ENCODE data around the gene CYP26C1. TPM values are rescaled to one million over a fixed set of nuclear protein-coding genes. Genes with fewer than 3 reads are reported as not detected.

Gene CYP26C1
- total RNA-seq, 1 donor from 2014 or later = 0.27 TPM

DNA sequence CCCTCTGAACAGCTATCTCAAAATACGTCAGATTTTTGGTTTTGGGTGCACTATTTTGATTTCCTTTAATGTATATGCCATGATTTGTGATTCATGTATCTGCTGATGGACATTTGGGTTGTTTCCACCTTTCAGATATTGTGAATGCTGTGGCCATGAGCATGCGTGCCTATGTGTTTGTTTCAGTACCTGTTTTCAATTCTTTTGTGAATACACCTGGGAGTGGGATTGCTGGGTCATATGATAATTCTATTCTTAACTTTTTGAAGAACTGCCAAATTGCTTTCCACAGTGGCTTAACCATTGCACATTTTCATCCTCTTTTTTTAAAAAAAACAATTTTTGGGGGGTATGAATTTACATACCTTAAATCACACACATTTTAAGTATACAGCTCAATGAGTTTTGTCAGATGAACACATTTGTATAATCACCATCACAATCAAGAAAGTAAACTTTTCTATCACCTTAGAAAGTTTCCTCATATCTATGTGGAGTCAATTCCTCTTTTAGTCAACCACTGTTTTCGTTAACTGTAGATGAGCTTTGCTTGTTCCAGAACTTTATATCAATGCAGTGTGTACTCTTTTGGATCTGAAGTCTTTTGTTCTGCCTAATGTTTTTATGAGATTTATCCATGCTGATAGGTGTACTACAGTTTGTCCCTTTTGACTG is 50.0 kb downstream of the CYP26C1 start:
- no peaks in the 10 kb centered on the region for H3K4me1 ChIP-seq
- no peak overlapping the region for H3K4me3 ChIP-seq
- peaks cover 5% of the 10 kb centered on the region for H3K27me3 ChIP-seq (ENCODE audit: low read depth)
- no peaks in the 10 kb centered on the region for H3K9me3 ChIP-seq
- ATAC-seq (no peak), DNase-seq (no peak)
- intact Hi-C loops (cut with DNase I) = no loop called here
- no peak overlapping the region for H3K27ac ChIP-seq
- no peaks in the 10 kb centered on the region for H3K36me3 ChIP-seq
- TF ChIP-seq, protein P1, sequence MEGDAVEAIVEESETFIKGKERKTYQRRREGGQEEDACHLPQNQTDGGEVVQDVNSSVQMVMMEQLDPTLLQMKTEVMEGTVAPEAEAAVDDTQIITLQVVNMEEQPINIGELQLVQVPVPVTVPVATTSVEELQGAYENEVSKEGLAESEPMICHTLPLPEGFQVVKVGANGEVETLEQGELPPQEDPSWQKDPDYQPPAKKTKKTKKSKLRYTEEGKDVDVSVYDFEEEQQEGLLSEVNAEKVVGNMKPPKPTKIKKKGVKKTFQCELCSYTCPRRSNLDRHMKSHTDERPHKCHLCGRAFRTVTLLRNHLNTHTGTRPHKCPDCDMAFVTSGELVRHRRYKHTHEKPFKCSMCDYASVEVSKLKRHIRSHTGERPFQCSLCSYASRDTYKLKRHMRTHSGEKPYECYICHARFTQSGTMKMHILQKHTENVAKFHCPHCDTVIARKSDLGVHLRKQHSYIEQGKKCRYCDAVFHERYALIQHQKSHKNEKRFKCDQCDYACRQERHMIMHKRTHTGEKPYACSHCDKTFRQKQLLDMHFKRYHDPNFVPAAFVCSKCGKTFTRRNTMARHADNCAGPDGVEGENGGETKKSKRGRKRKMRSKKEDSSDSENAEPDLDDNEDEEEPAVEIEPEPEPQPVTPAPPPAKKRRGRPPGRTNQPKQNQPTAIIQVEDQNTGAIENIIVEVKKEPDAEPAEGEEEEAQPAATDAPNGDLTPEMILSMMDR (IDR thresholded peaks at IDR 0.05) = no peak

DNA sequence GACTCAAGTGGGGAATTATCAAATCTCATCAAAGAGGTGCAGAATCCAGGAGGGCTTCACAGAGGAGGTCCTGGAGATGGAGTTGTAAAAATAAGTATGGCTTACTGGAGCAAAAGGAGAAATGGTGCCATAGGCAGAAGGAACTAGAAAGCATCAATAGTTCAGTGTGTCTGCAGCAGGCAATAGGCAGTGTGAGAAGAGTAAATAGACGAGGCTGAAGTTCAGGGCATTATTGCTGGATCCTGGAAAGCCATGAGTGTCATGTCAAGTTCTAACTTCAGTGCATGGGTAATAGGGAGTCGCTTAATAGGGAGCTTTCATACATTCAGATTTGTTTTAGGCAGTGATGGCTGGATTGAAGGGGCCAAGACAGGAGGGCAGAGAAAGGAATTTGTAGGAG is 52.4 kb downstream of the CYP26C1 start:
- ATAC-seq = no peak
- H3K4me1 ChIP-seq = no peaks in the 10 kb centered on the region
- intact Hi-C loops (cut with DNase I) = no loop called here

DNA sequence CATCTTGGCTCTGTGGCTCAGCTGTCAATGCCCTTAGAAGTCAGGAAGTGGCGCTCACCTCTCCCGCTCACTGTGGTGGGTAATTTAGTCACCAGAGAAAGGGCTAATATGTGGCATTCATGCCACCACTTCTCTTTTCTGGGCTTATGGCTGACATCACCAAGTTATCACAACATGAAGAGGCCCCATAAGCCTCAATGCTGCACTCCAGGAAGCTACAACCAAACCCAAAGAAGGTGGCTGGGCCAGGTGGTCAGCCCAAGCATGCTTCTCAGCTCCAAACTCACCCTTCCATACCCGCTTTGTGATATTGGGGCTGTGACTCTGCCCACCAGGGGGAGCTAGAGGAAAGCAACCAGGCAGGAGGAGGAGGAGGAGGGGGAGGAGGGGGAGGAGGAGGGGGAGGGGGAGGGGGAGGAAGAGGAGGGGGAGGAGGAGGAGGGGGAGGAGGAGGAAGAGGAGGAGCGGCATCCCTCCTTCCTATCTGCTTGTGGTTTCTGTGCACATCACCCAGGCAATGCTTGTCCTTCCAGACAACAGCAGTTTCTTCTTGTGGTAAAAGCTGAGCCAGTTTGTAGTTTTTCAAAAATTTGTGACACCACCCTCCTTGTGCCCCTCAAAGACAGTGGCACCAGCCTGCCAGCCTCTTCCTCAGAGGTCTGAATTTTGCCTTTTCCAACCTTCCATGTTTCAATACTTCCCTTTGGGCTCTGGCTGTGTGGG is 55.2 kb downstream of the CYP26C1 start:
- no peaks in the 10 kb centered on the region for H3K36me3 ChIP-seq
- DNase-seq = peak; percentile 60
- intact Hi-C loops (cut with DNase I) = no loop called here
- peak; percentile 80 to 81 for ATAC-seq
- H3K27me3 ChIP-seq (ENCODE audit: low read depth) = peaks cover 5% of the 10 kb centered on the region
- no peak overlapping the region for H3K4me3 ChIP-seq
- H3K27ac ChIP-seq = no peak overlapping the region
- TF ChIP-seq, protein P1 (IDR thresholded peaks at IDR 0.05) = peak; percentile 51
- H3K9me3 ChIP-seq = no peaks in the 10 kb centered on the region
- H3K4me1 ChIP-seq = no peaks in the 10 kb centered on the region

More for the DNA sequence above, 52.4 kb downstream of the CYP26C1 start:
- Histone ChIP-seq H3K36me3 (no peaks in the 10 kb centered on the region), H3K27ac (no peak overlapping the region), H3K27me3 (ENCODE audit: low read depth) (peaks cover 5% of the 10 kb centered on the region), H3K9me3 (no peaks in the 10 kb centered on the region), H3K4me3 (no peak overlapping the region)
- TF ChIP-seq, protein P1 (IDR thresholded peaks at IDR 0.05) = no peak
- DNase-seq = no peak

Other genes with a start within 250 kb of the CYP26C1 start
- gene EXOC6, start 212.3 kb upstream of the CYP26C1 start, total RNA-seq = 19.6 TPM
- not detected for gene CYP26A1, start 13.1 kb downstream of the CYP26C1 start, total RNA-seq

All from lower lobe of right lung (tissue), 2 donors.